ENCODE measurements around the gene TBCD.

Gene TBCD

DNA sequence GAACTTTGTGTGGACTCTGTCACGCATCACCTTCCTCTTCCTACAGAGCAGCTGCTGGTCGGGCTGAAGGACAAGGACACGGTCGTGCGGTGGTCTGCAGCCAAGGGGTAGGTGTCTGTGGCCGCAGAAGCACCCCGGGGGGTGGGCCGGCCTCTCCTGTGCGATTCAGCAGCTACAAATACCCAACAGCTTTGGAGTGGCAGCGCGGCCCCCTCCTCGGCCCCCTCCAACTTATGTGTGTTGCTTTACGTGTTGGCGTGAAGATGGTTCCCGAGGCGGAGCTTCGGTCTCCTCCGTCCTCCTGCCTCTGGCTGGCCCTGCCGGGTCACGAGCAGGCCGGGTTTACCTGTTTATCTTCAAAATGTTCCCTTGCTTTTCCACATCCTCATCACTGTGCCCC, 55.7 kb downstream of the TBCD start:
- in situ Hi-C loops (cut with MboI; ENCODE audit: low sequenced_read_pairs): no loop called here

GRCh38 chr17:82808006-82808405, 56.1 kb downstream of the TBCD start:
- in situ Hi-C loops (cut with MboI; ENCODE audit: low sequenced_read_pairs): no loop called here

DNA sequence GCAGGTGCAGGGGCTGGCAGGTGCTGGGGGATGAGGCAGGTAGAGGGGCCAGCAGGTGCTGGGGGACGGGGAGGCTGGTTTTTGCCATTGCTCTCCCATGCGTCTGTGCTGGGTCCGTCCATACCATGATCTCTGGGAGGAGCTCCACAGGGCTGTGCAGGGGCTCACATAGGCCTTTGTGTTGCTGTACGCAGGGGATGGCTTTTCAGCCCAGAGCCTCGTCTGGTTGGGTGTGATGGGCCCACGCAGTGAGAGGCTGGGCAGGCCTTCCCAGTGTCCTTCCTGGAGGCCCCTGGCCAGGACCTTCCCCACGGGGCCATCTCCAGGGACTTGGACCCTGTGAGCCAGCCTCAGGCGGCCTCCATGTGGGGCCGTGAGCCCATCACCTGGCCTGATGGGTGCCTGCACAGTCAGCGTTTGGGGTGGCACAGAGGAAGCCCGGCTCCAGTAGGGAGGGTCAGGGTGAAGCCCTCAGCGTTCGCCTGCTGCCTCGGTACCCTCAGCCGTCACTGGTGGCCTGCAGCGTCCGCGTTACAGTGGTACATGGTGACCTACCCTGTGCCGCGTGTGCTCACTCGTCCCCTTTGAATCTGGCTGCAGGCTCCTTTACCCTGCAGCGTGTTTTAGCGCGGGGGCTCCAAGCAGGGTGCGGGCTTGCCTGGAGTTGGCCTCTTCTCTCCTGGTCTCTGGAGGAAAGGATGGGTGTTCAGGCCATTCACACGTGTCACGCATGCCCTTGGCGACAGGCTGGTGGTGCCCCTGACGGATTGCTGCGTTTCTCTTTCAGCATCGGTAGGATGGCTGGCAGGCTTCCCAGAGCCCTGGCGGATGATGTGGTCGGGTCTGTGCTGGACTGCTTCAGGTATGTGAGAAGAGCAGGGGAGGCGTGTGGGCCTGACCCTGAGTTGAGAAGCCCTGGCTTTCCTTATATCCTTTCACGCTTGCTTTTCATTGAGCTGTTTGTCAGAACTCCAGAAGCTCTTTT, 57.3 kb downstream of the TBCD start:
- in situ Hi-C loops (cut with MboI; ENCODE audit: low sequenced_read_pairs): no loop called here

DNA sequence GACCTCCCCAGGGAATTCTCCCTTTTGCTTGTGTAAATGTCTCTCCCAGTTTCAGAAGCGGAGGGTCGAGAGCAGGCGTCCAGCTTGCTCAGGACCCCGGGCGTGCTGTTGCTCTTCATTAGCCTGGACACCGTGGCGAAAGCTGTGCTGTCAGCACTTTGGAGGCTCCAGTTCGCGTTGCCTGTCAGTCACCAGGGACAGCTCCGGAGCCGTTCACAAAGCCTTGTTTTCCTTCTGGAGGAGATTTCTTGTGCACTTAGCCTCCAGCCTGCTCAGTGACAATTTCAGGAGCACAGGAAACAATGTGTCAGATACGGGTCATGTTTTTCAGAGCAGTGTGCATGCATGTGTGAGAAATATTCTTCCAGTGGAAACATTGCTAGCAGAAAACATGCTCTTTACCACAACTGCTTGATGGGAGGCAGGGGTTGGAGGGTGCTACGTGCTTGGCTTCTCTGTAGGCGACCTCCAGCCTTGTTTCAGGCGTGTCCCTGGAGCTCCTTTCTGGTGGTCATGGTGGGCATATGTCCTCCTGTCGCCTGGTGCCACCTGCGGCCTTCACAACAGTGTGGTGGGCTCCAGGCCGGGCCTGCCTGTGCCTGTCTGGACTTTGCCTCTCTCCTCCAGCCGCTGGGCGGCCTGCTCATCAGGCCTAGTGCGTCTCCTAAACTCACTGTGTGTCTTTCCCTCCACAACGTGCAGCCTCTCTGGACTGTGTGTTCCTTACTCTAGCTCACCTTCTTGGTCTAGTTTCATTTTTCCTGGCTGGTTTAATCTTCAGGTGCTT, 59.0 kb downstream of the TBCD start:
- in situ Hi-C loops (cut with MboI; ENCODE audit: low sequenced_read_pairs): no loop called here

DNA sequence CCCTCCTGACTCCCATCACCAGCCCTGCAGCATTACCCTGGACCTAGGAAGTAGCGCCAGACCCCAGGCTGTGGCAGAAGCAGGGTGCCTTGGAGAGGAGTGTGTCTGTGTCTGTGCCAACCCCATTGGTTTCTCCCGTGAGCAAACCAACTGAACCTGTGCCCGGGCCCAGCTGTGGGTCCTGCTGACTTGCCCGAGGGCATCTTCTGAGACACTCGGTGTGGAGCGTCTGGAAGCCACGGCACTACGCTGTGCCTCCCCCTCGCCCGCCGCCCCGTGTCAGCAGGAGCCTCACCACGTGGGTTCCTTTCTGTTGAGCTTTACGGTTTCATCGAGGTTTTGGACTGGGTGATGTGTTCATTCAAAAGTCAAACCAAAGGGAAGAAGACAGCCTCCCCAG, 60.2 kb downstream of the TBCD start:
- in situ Hi-C loops (cut with MboI; ENCODE audit: low sequenced_read_pairs): no loop called here

- in situ Hi-C loops (cut with MboI; ENCODE audit: low sequenced_read_pairs): no loop called here
These were observed 60.7 kb downstream of the TBCD start for GRCh38 chr17:82812601-82813000.

GRCh38 chr17:82813299-82814051, 61.6 kb downstream of the TBCD start:
- in situ Hi-C loops (cut with MboI; ENCODE audit: low sequenced_read_pairs): no loop called here

- in situ Hi-C loops (cut with MboI; ENCODE audit: low sequenced_read_pairs): no loop called here
These were observed 63.0 kb downstream of the TBCD start for GRCh38 chr17:82814834-82815233.

- in situ Hi-C loops (cut with MboI; ENCODE audit: low sequenced_read_pairs): no loop called here
These were observed 63.5 kb downstream of the TBCD start for GRCh38 chr17:82815354-82815753.

GRCh38 chr17:82815790-82816305, 64.0 kb downstream of the TBCD start:
- in situ Hi-C loops (cut with MboI; ENCODE audit: low sequenced_read_pairs): no loop called here

- in situ Hi-C loops (cut with MboI; ENCODE audit: low sequenced_read_pairs): no loop called here
These were observed 64.5 kb downstream of the TBCD start for GRCh38 chr17:82816358-82816757.

GRCh38 chr17:82817947-82818346, 66.1 kb downstream of the TBCD start:
- in situ Hi-C loops (cut with MboI; ENCODE audit: low sequenced_read_pairs): no loop called here

GRCh38 chr17:82820278-82821251, 68.7 kb downstream of the TBCD start:
- in situ Hi-C loops (cut with MboI; ENCODE audit: low sequenced_read_pairs): no loop called here

GRCh38 chr17:82821554-82821953, 69.7 kb downstream of the TBCD start:
- in situ Hi-C loops (cut with MboI; ENCODE audit: low sequenced_read_pairs): no loop called here

- in situ Hi-C loops (cut with MboI; ENCODE audit: low sequenced_read_pairs): no loop called here
These were observed 70.4 kb downstream of the TBCD start for GRCh38 chr17:82822281-82822680.

GRCh38 chr17:82823004-82823403, 71.1 kb downstream of the TBCD start:
- in situ Hi-C loops (cut with MboI; ENCODE audit: low sequenced_read_pairs): no loop called here

GRCh38 chr17:82825540-82826124, 73.8 kb downstream of the TBCD start:
- in situ Hi-C loops (cut with MboI; ENCODE audit: low sequenced_read_pairs): no loop called here

DNA sequence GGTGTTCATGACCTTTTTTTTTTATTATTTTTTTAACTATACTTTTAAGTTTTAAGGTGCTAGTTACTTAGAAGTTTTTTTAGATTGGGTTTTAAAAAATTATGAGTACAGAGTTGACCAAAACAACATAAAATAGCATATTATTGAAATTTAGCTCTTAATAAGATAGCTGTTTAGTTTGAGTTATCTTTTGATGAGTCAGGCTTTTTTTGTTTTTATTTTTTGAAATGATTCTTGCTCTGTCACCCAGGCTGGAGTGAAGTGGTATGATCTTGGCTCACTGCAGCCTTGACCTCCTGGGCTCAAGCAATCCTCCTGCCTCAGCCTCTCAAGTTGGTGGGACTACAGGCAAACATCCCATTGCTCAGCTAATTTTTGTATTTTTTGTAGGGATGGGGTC, 74.3 kb downstream of the TBCD start:
- in situ Hi-C loops (cut with MboI; ENCODE audit: low sequenced_read_pairs): no loop called here

DNA sequence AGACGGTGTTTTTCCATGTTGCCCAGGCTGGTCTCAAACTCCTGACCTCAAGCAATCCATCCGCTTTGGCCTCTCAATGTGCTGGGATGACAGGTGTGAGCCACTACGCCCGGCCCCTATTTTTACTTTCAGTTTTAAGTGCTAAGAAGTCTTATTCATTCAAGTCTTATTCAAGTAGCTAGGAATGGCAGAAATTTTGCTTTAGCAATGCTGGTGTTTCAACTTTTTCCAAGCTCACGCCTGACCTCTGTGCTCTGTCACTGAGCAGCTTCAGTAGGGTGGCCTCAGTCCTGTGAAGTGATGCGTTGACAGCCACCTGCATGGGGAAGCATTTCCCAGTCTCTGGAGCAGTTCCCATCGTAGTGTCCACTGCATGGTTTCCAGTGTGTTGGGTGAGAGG, 75.1 kb downstream of the TBCD start:
- in situ Hi-C loops (cut with MboI; ENCODE audit: low sequenced_read_pairs): no loop called here

Measured in HL-60/S4 treated with phorbol 12-myristate 13-acetate at 8.2 ng/mL for 4 days and 3 days (cell line).